Lower leg skin (tissue), 3 donors: ENCODE data around the gene SLC44A2.

Source experiments
- POLR2A ChIP-seq, 2 donors: fragments of 450-650 bp; IDR thresholded peaks; one replicate each; pipeline ENCODE4 v1.6.1; 2016 to 2017; ENCODE audit warnings: antibody characterized with exemption in 2 of 2, mild to moderate bottlenecking in 1 of 2, moderate library complexity in 1 of 2
- TF ChIP-seq, protein P1 (sequence below), 3 donors: fragments of 450-650 bp; IDR thresholded peaks; one replicate each; pipeline ENCODE4 v1.5.1; 2016; ENCODE audit warnings: antibody characterized with exemption in 3 of 3, mild to moderate bottlenecking in 3 of 3, moderate library complexity in 2 of 3

DNA sequence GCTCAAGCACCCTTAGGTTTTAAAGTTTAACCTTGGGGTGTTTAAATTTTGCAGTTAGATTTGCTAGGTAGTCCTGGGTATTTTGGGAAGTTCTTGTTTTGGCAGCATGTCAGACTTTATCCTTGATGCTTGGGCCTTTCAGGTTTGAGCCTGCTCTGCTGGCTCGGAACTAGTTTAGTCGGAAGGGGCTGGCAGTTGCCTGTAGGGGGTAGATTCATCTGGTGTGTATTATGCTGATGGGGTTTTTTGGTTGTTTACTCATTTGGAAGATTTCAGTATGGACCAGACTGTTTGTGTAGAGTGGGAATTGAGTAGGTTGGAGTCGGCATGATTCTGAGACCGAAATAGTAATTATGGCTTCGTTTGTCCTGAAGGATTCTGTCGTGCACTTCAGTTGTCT lies 43.9 kb downstream of the SLC44A2 start:
- TF ChIP-seq, protein P1, sequence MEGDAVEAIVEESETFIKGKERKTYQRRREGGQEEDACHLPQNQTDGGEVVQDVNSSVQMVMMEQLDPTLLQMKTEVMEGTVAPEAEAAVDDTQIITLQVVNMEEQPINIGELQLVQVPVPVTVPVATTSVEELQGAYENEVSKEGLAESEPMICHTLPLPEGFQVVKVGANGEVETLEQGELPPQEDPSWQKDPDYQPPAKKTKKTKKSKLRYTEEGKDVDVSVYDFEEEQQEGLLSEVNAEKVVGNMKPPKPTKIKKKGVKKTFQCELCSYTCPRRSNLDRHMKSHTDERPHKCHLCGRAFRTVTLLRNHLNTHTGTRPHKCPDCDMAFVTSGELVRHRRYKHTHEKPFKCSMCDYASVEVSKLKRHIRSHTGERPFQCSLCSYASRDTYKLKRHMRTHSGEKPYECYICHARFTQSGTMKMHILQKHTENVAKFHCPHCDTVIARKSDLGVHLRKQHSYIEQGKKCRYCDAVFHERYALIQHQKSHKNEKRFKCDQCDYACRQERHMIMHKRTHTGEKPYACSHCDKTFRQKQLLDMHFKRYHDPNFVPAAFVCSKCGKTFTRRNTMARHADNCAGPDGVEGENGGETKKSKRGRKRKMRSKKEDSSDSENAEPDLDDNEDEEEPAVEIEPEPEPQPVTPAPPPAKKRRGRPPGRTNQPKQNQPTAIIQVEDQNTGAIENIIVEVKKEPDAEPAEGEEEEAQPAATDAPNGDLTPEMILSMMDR (IDR thresholded peaks at IDR 0.05) = no peak
- no peak for TF ChIP-seq POLR2A (IDR thresholded peaks at IDR 0.05)
